SU-DHL-6 (cell line): ENCODE results near the gene THSD4.
"Not testable (repeated sequence)": the region's sequence is repeated elsewhere in the genome, so short reads cannot be mapped to it uniquely, and the experiment has no call there.

Source experiments
- H2AFZ ChIP-seq: fragments of 200-600 bp; sonication (generic); 2 replicates; pipeline ENCODE4 v1.6.1; 2014; ENCODE audit warnings: low read depth, mild to moderate bottlenecking, moderate library complexity, mixed read lengths, antibody characterized with exemption, low read length; ENCODE audit not compliant: severe bottlenecking
- H3F3A ChIP-seq: fragments of 200-600 bp; shearing (Covaris generic); 2 replicates; pipeline ENCODE4 v1.6.0; 2016; ENCODE audit warnings: antibody characterized with exemption, mild to moderate bottlenecking; ENCODE audit not compliant: insufficient read depth
- H3K27ac ChIP-seq: fragments of 200-600 bp; sonication (generic); 2 replicates; pipeline ENCODE4 v1.5.1; 2016; ENCODE audit warnings: low read depth, mild to moderate bottlenecking, low read length, moderate library complexity, mixed read lengths
- H3K27me3 ChIP-seq: fragments of 200-600 bp; sonication (generic), shearing (Covaris generic); 2 replicates; pipeline ENCODE4 v1.6.0; 2014; ENCODE audit warnings: mild to moderate bottlenecking, low read length
- H3K36me3 ChIP-seq: fragments of 200-600 bp; sonication (generic); 2 replicates; pipeline ENCODE4 v1.6.1; 2014; ENCODE audit warnings: mild to moderate bottlenecking, low read length, mixed read lengths
- H3K4me2 ChIP-seq: fragments of 300-600, 200-600 bp; shearing (Covaris generic), sonication (generic); 2 replicates; pipeline ENCODE4 v1.6.0; 2014; ENCODE audit warnings: low read length, low read depth, mild to moderate bottlenecking; ENCODE audit not compliant: poor library complexity, severe bottlenecking
- H3K4me3 ChIP-seq: fragments of 200-600 bp; sonication (generic); 2 replicates; pipeline ENCODE4 v1.5.1; 2014; ENCODE audit warnings: antibody characterized with exemption, low read length, mild to moderate bottlenecking, mixed read lengths; ENCODE audit not compliant: insufficient read depth, poor library complexity, severe bottlenecking
- H3K79me2 ChIP-seq: fragments of 200-600 bp; sonication (generic); 2 replicates; pipeline ENCODE4 v1.6.1; 2014; ENCODE audit warnings: mild to moderate bottlenecking, low read length, moderate library complexity; ENCODE audit not compliant: insufficient read depth
- H3K9ac ChIP-seq: fragments of 200-600 bp; sonication (generic); 2 replicates; pipeline ENCODE4 v1.7.0; 2014; ENCODE audit warnings: mild to moderate bottlenecking, low read length
- H3K9me2 ChIP-seq: fragments of 200-600 bp; sonication (generic); replicated peaks from 2 replicates; pipeline ENCODE4 v1.6.1; 2014; ENCODE audit warnings: low read length; ENCODE audit not compliant: insufficient read depth
- H3K9me3 ChIP-seq: fragments of 200-600 bp; sonication (generic); 2 replicates; pipeline ENCODE4 v1.6.1; 2014; ENCODE audit warnings: low read length, mixed read lengths; ENCODE audit not compliant: insufficient read depth
- H4K20me1 ChIP-seq: fragments of 200-600 bp; sonication (generic); 2 replicates; pipeline ENCODE4 v1.6.1; 2014; ENCODE audit warnings: low read depth, mild to moderate bottlenecking, antibody characterized with exemption, low read length, moderate library complexity, mixed read lengths
- EZH2phosphoT487 ChIP-seq: fragments of 200-600 bp; sonication (generic), shearing (Covaris generic); conservative IDR thresholded peaks from 2 replicates; pipeline ENCODE4 v1.6.1; 2018; ENCODE audit warnings: mild to moderate bottlenecking, antibody characterized with exemption, low read length, moderate library complexity, mixed read lengths
- TF ChIP-seq, protein P1 (sequence below): fragments of 200-600 bp; sonication (generic); IDR thresholded peaks from one replicate; pipeline ENCODE4 v1.5.1; 2017; ENCODE audit warnings: antibody characterized with exemption, mild to moderate bottlenecking, low read length, moderate library complexity; ENCODE audit not compliant: insufficient read depth, poor library complexity, severe bottlenecking

Gene THSD4

DNA sequence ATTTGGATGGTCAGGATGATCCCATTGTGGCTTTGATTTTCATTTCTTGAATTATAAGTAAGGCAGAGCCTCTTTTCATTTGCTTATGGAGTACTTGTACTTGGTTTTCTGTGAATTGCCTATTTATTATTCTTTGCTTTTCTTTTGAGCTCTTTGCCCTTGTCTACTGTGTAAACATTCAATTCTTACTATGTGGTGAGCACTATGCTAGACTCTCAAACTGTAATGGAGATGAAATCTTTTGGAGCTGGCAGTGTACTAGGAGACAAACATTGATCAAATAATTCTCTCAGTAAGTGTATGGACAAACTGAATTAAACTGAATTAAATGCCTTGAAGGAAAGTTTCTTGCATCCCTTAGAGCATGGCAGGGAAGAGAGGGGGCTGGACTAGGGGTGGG lies 608.1 kb downstream of the THSD4 start:
- Histone ChIP-seq H3K27ac (no peak overlapping the region), H3K36me3 (no peaks in the 10 kb centered on the region), H4K20me1 (no peaks in the 10 kb centered on the region), H3K9me2 (no peaks in the 10 kb centered on the region), H2AFZ (no peak overlapping the region), H3K27me3 (no peaks in the 10 kb centered on the region), H3K4me2 (no peak overlapping the region), H3K9me3 (no peaks in the 10 kb centered on the region), H3K4me3 (no peak overlapping the region), H3K79me2 (no peaks in the 10 kb centered on the region), H3K9ac (no peak overlapping the region), H3F3A (no peaks in the 10 kb centered on the region)
- TF ChIP-seq, protein P1, sequence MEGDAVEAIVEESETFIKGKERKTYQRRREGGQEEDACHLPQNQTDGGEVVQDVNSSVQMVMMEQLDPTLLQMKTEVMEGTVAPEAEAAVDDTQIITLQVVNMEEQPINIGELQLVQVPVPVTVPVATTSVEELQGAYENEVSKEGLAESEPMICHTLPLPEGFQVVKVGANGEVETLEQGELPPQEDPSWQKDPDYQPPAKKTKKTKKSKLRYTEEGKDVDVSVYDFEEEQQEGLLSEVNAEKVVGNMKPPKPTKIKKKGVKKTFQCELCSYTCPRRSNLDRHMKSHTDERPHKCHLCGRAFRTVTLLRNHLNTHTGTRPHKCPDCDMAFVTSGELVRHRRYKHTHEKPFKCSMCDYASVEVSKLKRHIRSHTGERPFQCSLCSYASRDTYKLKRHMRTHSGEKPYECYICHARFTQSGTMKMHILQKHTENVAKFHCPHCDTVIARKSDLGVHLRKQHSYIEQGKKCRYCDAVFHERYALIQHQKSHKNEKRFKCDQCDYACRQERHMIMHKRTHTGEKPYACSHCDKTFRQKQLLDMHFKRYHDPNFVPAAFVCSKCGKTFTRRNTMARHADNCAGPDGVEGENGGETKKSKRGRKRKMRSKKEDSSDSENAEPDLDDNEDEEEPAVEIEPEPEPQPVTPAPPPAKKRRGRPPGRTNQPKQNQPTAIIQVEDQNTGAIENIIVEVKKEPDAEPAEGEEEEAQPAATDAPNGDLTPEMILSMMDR, result no peak
- TF ChIP-seq EZH2phosphoT487, result no peak

DNA sequence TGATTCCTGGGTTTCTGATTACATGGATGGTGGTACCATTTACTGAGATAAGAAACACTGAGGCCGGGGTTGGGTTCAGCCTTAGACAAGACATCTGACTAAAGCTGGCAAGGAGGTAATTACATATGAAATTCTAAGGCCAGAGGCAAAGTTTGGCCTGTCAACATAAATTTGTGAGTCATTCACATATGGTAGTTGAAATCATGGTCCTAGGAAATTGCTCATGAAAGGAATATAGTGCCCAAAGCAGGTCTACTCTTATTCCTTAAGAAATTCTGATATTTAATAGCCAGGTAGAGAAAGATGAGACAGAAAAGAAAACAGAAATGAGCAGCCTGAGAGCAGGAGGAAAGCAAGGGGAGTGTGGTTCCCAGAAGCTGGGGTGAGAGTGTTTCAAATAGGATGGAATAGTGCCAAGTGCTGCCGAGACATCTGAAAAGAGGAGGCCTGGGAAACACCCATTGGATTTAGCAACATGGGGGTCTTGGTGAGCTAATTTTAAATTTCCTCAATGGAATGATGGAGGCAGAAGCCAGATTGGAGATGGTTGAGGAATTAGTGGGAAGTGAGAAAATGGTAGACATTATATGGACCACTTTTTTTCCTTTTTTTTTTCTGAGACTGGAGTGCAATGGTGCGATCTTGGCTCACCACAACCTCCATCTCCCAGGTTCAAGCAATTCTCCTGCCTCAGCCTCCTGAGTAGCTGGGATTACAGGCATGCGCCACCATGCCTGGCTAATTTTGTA lies 610.1 kb downstream of the THSD4 start:
- H3K27ac ChIP-seq, H2AFZ ChIP-seq, H3K9ac ChIP-seq, H4K20me1 ChIP-seq, H3F3A ChIP-seq, H3K9me2 ChIP-seq, H3K79me2 ChIP-seq, H3K4me2 ChIP-seq, H3K36me3 ChIP-seq, H3K4me3 ChIP-seq, H3K27me3 ChIP-seq, H3K9me3 ChIP-seq: not testable (repeated sequence)

DNA sequence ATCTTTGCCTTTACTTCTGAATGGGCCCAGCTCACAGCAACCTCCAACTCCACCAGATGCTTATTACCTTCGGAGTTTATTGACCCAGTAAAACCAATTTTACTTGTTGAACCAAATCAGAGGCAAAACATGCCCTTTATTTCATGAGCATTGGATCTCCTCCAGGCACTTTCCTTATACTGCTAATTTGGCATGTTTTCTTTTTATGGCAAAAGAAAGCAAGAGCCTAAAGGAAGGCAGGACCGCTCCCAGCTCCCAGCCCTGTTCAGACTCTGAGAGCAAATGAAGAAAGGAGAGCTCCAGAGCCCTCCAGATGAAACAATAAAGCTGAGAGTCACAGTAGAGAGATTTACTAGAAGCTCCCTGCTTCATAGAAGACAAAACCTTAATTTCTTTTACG lies 613.6 kb downstream of the THSD4 start:
- Histone ChIP-seq H4K20me1 (no peaks in the 10 kb centered on the region), H2AFZ (no peak overlapping the region), H3K9ac (no peak overlapping the region)

DNA sequence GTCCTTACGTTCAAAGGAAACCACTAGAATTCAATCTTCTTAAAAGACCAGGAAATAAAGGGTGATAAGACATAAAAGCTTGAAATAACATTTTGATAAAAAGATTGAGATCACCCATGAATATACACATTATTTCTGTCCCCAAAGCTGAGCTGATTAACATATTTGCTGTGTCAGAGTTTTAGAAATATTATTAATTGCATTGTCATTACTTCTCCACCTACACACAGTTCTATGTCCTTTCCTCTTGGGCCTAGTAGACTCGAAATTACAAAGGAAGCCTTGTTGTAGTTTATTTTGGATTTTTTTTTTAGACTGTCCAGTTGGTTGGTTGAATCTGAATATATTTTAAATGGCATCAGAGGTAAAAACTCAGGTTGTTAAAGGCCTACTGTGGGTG lies 614.0 kb downstream of the THSD4 start:
- Histone ChIP-seq H3K27me3 (no peaks in the 10 kb centered on the region), H4K20me1 (no peaks in the 10 kb centered on the region), H3K36me3 (no peaks in the 10 kb centered on the region), H3K9ac (no peak overlapping the region), H3F3A (no peaks in the 10 kb centered on the region), H2AFZ (no peak overlapping the region), H3K4me2 (no peak overlapping the region), H3K4me3 (no peak overlapping the region), H3K79me2 (no peaks in the 10 kb centered on the region), H3K9me2 (no peaks in the 10 kb centered on the region), H3K27ac (no peak overlapping the region), H3K9me3 (no peaks in the 10 kb centered on the region)
- no peak for TF ChIP-seq EZH2phosphoT487
- TF ChIP-seq, protein P1, result no peak

More for the DNA sequence above, 613.6 kb downstream of the THSD4 start:
- H3K36me3 ChIP-seq, result no peaks in the 10 kb centered on the region
- H3K4me3 ChIP-seq, result no peak overlapping the region
- no peaks in the 10 kb centered on the region for H3F3A ChIP-seq
- no peaks in the 10 kb centered on the region for H3K79me2 ChIP-seq
- H3K9me3 ChIP-seq, result no peaks in the 10 kb centered on the region
- H3K9me2 ChIP-seq, result no peaks in the 10 kb centered on the region
- no peak overlapping the region for H3K4me2 ChIP-seq
- TF ChIP-seq, protein P1, result no peak
- no peak for TF ChIP-seq EZH2phosphoT487
- no peaks in the 10 kb centered on the region for H3K27me3 ChIP-seq
- no peak overlapping the region for H3K27ac ChIP-seq
